A549 (cell line): Measurements from ENCODE around the gene FAM174B.

Experiments used
- ATOH8 ChIP-seq: fragments of 250-450 bp; sonication (Bioruptor Pico); IDR thresholded peaks from 2 replicates; pipeline ENCODE4 v1.5.0; 2020; ENCODE audit warnings: low read depth, mild to moderate bottlenecking, moderate library complexity
- TF ChIP-seq, protein P1 (sequence below): fragments of >200 bp; sonication (Bioruptor Twin); formaldehyde crosslinking; IDR thresholded peaks from 3 replicates; pipeline ENCODE4 v1.5.1; 2016

- TF ChIP-seq, protein P1, sequence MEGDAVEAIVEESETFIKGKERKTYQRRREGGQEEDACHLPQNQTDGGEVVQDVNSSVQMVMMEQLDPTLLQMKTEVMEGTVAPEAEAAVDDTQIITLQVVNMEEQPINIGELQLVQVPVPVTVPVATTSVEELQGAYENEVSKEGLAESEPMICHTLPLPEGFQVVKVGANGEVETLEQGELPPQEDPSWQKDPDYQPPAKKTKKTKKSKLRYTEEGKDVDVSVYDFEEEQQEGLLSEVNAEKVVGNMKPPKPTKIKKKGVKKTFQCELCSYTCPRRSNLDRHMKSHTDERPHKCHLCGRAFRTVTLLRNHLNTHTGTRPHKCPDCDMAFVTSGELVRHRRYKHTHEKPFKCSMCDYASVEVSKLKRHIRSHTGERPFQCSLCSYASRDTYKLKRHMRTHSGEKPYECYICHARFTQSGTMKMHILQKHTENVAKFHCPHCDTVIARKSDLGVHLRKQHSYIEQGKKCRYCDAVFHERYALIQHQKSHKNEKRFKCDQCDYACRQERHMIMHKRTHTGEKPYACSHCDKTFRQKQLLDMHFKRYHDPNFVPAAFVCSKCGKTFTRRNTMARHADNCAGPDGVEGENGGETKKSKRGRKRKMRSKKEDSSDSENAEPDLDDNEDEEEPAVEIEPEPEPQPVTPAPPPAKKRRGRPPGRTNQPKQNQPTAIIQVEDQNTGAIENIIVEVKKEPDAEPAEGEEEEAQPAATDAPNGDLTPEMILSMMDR, result no peak
- TF ChIP-seq ATOH8 (CRISPR knock-in tag), result no peak
Measured at GRCh38 chr15:92655178-92655995, at the start of gene FAM174B.
